Prostate gland (tissue), 2 donors: Measurements from ENCODE around the gene TCF7L2. TPM values are rescaled to one million over a fixed set of nuclear protein-coding genes. Genes with fewer than 3 reads are reported as not detected.

Source experiments
- DNase-seq: peaks from one replicate; pipeline ENCODE4 v3.0.0-alpha.2; 2019; ENCODE audit warnings: low spot score
- H3K27ac ChIP-seq, 2 donors: fragments of 200-600 bp; sonication (generic); 2 replicates each; pipeline ENCODE4 v1.5.1; 2017 to 2019
- H3K27me3 ChIP-seq: fragments of 200-600 bp; sonication (generic); replicated peaks from 2 replicates; pipeline ENCODE4 v1.5.1; 2019; ENCODE audit not compliant: insufficient read depth
- H3K36me3 ChIP-seq, 2 donors: fragments of 200-600 bp; sonication (generic); 1 replicate in 1 of 2; 2 replicates in 1 of 2; pipeline versions ENCODE4 v1.5.1 to v1.8.1; 2017 to 2019
- H3K4me1 ChIP-seq: fragments of 200-600 bp; sonication (generic); replicated peaks from 2 replicates; pipeline ENCODE4 v1.5.1; 2019
- H3K4me3 ChIP-seq, 2 donors: fragments of 200-600 bp; sonication (generic); 2 replicates each; pipeline ENCODE4 v1.5.1; 2017 to 2019
- H3K9me3 ChIP-seq: fragments of 200-600 bp; sonication (generic); 2 replicates; pipeline ENCODE4 v1.5.1; 2017
- CTCF ChIP-seq, 4 experiments: fragments of 200-600 bp in 2 of 4; fragments of 450-650 bp in 2 of 4; sonication (generic) in 2 of 4; IDR thresholded peaks; 1 replicate in 3 of 4; 2 replicates in 1 of 4; pipeline ENCODE4 v1.5.1; 2016 to 2019; ENCODE audit warnings: antibody characterized with exemption in 4 of 4, mild to moderate bottlenecking in 2 of 4, moderate library complexity in 2 of 4
- POLR2A ChIP-seq: fragments of 450-650 bp; IDR thresholded peaks from one replicate; pipeline ENCODE4 v1.6.1; 2016; ENCODE audit warnings: antibody characterized with exemption, mild to moderate bottlenecking
- POLR2AphosphoS5 ChIP-seq: sonication (generic); formaldehyde crosslinking; IDR thresholded peaks from one replicate; pipeline ENCODE4 v1.6.1; 2017; ENCODE audit warnings: antibody characterized with exemption
- WGBS: methylation state at CpG from one replicate; pipeline ENCODE4 v1.1.5; 2018; 5-methylcytosine and 5-hydroxymethylcytosine counted together
- intact Hi-C: fragments of 100-400 bp; cut with DNase I; formaldehyde crosslinking; loops from one replicate; pipeline ENCODE4 v1.14.2; 2022
- total RNA-seq, 2 donors: library from RNA; depleted of rRNA; stranded (reverse); fragments of >200 nt; gene quantifications; one replicate each; pipeline ENCODE4 v1.1.0, GENCODE V29; 2016

TCF7L2 gene
- total RNA-seq, 2 donors from 2014 or later: 9.8 to 29.8 TPM

DNA sequence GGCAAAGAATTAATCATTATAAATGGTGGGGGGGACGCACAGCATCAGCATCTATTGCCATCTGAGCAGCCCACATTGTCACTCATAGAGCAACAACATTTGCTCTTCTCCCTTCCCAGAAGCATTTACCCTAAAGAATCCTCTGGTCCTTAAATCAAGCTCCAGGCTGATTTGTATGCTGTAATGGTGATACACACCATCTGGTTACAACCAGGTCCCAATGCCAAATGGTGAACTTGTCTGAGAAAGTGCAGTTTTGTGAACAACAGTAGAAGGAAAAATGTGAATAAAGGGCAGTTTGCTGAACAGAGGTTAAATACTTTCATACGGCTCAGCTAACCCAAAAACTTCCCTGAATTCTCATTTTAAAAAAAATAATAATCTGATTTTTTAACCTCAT lies 38.8 kb upstream of the TCF7L2 start:
- Histone ChIP-seq H3K4me1 (no peaks in the 10 kb centered on the region), H3K9me3 (no peaks in the 10 kb centered on the region), H3K4me3 (no peak overlapping the region), H3K27me3 (no peaks in the 10 kb centered on the region), H3K27ac (no peak overlapping the region), H3K36me3 (no peaks in the 10 kb centered on the region)
- intact Hi-C loops: no loop called here
- no peak for DNase-seq
- TF ChIP-seq CTCF (IDR thresholded peaks at IDR 0.05) (no peak), POLR2A (no peak), POLR2AphosphoS5 (no peak)
- 75% methylated on average over 2 of the region's 2 CpGs for WGBS

- DNase-seq: no peak
- 50% methylated on average over 15 of the region's 15 CpGs for WGBS
- intact Hi-C loops: no loop called here
- H3K27ac ChIP-seq: no peak overlapping the region
- H3K4me3 ChIP-seq: no peak overlapping the region
- H3K9me3 ChIP-seq: no peaks in the 10 kb centered on the region
- H3K4me1 ChIP-seq: no peaks in the 10 kb centered on the region
- H3K36me3 ChIP-seq: no peaks in the 10 kb centered on the region
- H3K27me3 ChIP-seq: no peaks in the 10 kb centered on the region
- TF ChIP-seq CTCF (IDR thresholded peaks at IDR 0.05): no peak
- TF ChIP-seq POLR2A: no peak
- TF ChIP-seq POLR2AphosphoS5: no peak
Observed at GRCh38 chr10:112912410-112912928, 37.6 kb upstream of the TCF7L2 start.

GRCh38 chr10:112913255-112913654 lies 36.8 kb upstream of the TCF7L2 start:
- intact Hi-C loops: no loop called here
- Histone ChIP-seq H3K9me3 (no peaks in the 10 kb centered on the region), H3K36me3 (no peaks in the 10 kb centered on the region), H3K4me3 (no peak overlapping the region), H3K27me3 (no peaks in the 10 kb centered on the region), H3K27ac (no peak overlapping the region), H3K4me1 (no peaks in the 10 kb centered on the region)
- 70% methylated on average over 1 of the region's 1 CpG for WGBS
- no peak for DNase-seq
- TF ChIP-seq POLR2AphosphoS5 (no peak), POLR2A (no peak), CTCF (IDR thresholded peaks at IDR 0.05) (no peak)

DNA sequence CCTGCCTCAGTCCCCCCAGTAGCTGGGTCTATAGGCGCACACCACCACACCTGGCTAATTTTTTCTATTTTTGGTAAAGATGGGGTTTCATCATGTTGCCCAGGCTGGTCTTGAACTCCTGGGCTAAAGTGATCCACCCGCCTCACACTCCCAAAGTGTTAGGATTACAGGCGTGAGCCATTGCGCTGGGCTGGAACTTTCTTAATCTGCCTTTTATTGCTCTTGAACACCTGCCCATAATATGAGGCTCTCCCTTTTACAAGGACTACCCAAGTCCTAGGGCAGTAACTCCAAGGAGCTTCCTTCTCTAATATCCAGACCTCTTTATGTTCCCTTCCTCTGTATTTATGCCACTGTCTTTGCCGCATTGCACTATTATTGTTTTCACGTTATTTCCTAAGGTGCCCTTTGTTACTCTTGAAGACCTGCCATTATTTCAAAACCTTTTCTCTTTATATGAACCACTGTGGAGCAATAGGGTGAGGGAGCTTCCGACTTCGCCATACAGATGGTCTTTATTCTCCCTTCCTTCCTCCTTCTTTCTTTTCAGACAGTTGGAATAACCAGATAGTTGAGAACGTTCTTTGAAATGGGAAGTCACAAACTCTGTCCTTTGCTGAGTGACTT lies 36.3 kb upstream of the TCF7L2 start:
- no peaks in the 10 kb centered on the region for H3K4me1 ChIP-seq
- H3K4me3 ChIP-seq: no peak overlapping the region
- DNase-seq: no peak
- WGBS: 82% methylated on average over 9 of the region's 9 CpGs
- H3K27me3 ChIP-seq: no peaks in the 10 kb centered on the region
- no peak overlapping the region for H3K27ac ChIP-seq
- intact Hi-C loops: no loop called here
- TF ChIP-seq POLR2AphosphoS5: no peak
- no peak for TF ChIP-seq CTCF (IDR thresholded peaks at IDR 0.05)
- TF ChIP-seq POLR2A: no peak
- no peaks in the 10 kb centered on the region for H3K9me3 ChIP-seq
- no peaks in the 10 kb centered on the region for H3K36me3 ChIP-seq

DNA sequence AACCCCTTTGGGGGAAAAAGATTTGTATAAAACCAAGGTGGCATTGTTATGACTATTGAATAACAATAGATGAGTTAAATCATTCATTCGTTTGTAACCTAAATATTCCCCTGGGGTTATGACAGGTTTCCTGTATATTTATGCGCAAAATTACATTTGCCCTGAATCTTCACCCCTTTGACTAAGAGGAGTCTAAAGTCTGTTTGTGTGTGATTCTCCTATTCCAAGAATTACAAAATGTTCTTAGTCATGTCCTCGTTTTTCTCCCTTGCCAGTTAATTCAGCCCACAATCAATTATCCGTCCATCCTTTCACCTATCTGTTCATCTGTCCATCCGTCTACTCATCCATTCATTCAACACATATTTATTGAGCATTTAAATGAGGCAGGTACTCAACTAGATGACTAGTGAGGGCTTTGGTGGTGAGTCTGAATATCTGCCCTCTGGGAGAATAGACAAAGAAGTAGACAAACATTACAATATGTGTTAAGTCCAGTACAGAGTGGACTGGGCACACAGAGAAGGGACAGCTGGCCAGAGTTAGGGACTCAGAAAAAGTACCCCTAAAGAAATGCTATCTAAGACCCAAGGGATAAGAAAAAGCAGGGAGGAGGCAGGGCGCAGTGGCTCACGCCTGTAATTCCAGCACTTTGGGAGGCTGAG lies 35.6 kb upstream of the TCF7L2 start:
- TF ChIP-seq CTCF (IDR thresholded peaks at IDR 0.05): no peak
- no peak for TF ChIP-seq POLR2AphosphoS5
- TF ChIP-seq POLR2A: no peak
- no peak overlapping the region for H3K27ac ChIP-seq

More for the DNA sequence above, 35.6 kb upstream of the TCF7L2 start:
- intact Hi-C loops: no loop called here
- H3K4me3 ChIP-seq: no peak overlapping the region
- no peak for DNase-seq
- H3K36me3 ChIP-seq: no peaks in the 10 kb centered on the region
- no peaks in the 10 kb centered on the region for H3K27me3 ChIP-seq
- 84% methylated on average over 7 of the region's 7 CpGs for WGBS
- no peaks in the 10 kb centered on the region for H3K4me1 ChIP-seq
- H3K9me3 ChIP-seq: no peaks in the 10 kb centered on the region
